Hepatocyte (in vitro differentiated cells): ENCODE measurements around the gene CTNNA3.

Experiments used
- EZH2 ChIP-seq: fragments of 200-600 bp; sonication (generic); IDR thresholded peaks from 2 replicates; pipeline ENCODE4 v1.6.1; 2016; ENCODE audit warnings: antibody characterized with exemption, mild to moderate bottlenecking, borderline replicate concordance
- TF ChIP-seq, protein P1 (sequence below): fragments of 200-600 bp; sonication (generic); IDR thresholded peaks from 2 replicates; pipeline ENCODE4 v1.5.1; 2016; ENCODE audit warnings: antibody characterized with exemption, mild to moderate bottlenecking; ENCODE audit not compliant: poor library complexity

- TF ChIP-seq, protein P1, sequence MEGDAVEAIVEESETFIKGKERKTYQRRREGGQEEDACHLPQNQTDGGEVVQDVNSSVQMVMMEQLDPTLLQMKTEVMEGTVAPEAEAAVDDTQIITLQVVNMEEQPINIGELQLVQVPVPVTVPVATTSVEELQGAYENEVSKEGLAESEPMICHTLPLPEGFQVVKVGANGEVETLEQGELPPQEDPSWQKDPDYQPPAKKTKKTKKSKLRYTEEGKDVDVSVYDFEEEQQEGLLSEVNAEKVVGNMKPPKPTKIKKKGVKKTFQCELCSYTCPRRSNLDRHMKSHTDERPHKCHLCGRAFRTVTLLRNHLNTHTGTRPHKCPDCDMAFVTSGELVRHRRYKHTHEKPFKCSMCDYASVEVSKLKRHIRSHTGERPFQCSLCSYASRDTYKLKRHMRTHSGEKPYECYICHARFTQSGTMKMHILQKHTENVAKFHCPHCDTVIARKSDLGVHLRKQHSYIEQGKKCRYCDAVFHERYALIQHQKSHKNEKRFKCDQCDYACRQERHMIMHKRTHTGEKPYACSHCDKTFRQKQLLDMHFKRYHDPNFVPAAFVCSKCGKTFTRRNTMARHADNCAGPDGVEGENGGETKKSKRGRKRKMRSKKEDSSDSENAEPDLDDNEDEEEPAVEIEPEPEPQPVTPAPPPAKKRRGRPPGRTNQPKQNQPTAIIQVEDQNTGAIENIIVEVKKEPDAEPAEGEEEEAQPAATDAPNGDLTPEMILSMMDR = no peak
- TF ChIP-seq EZH2 = no peak
Measured at GRCh38 chr10:66919248-66919647, 776.7 kb downstream of the CTNNA3 start.
